GM10847 (cell line): ENCODE measurements around the gene ERMAP.

Experiments
- POLR2A ChIP-seq: IDR thresholded peaks from 2 replicates; pipeline ENCODE4 v1.6.1; 2011; ENCODE audit not compliant: insufficient read length; ENCODE audit errors: extremely low read depth

The ERMAP gene

DNA sequence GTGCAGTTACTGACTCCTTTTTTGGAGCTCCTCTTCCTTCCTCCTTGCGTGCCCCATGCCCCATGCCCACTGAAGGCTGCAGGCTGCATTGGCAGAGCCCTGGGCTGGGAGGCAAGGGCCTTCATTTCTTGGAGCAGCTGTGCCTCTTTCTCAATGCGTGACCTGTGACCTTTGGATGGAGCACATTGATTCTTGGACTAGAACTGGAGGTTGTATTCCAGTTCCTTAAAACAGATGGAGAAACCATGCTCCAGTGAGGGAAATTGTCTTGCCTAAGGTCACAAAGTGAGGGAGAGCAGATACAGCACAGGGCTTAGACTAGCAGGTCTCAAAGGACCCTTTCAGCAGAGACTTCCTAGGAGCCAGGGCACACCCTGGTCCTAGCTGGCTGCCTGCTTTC, 23.1 kb upstream of the ERMAP start:
- no peak for TF ChIP-seq POLR2A

DNA sequence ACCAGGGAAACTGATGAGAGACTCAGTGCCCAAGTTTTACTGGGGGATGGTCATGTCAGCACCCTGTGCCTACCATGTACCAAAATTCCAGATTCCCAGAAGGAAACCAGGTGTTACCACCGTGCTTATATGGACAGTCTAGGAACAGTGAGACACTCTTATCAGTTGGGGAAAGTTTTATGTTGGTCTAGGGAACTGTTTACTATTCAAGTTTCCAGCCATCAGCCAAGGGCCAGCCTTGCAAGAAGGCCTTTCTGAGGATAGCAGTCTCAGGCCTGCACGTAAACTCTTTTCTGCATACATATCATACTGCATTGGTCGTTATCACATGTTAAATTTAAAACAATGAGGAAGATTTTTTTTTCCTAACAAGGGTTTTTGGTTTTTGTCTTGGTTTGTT, 19.5 kb upstream of the ERMAP start:
- no peak for TF ChIP-seq POLR2A

DNA sequence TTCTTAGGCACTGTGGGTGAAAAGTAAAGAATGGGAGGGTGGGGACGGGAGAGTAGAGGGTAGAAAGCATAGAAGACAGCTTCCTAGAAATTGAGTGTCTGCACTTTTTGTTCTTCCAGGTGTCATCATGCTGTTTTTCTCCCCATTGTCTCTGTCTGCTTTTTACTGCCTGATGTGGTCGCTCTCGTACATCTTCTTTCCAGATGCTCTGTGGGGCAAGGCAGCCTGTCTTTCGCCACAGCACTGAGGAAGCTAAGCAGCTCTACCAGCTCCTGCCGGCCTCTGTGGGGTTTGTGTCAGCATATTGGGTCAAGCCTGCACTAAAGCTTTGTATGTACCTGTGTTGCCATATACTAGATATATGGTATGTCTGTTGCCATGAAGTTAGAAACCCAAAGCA, 18.9 kb upstream of the ERMAP start:
- TF ChIP-seq POLR2A, result no peak

DNA sequence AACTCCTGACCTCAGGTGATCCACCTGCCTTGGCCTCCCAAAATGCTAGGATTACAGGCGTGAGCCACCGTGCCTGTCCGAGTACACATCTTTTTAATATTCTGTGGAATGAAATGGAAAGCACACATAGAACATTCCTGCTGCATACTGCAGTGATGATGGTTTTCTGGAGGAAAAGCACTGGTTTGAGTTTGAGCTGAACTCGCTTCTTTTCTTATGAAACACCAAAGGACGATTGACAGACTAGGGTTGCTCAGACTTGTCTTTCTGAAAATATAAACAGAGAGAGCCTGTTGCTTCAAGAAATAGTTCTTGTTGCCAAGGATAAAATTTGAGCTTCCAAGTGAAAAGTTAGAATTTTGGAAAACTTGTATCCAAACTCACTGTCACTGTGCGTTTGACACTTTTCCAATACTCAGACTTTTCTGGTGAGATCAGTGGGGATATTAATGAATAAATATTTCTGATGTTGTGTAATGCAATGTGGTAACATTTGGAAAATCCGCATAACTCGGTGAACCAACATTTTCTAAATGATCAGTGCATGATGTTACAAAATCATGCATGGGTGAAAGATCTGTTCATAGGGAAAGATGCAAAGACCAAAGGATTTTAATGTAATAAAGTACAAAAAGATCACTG, 15.0 kb upstream of the ERMAP start:
- TF ChIP-seq POLR2A, result no peak

DNA sequence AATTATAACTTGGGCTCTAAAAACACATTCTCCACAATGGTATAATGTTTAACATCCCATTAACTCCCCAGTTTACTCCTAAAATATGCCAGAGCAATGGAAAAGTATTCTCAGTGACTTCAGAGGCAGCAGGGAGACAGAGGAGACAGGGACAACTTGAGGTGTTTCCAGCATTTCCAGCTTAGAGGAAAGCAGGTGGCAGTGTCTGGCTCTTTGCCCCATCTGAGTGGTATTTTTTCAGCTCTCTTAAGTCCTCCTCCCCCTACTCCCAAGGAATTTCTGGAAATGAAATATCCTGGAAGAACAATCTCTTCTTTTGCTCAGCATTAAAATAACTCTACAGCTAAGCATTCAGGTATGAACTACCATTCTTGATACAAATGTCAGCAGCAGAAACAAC, 10.8 kb upstream of the ERMAP start:
- TF ChIP-seq POLR2A, result no peak

DNA sequence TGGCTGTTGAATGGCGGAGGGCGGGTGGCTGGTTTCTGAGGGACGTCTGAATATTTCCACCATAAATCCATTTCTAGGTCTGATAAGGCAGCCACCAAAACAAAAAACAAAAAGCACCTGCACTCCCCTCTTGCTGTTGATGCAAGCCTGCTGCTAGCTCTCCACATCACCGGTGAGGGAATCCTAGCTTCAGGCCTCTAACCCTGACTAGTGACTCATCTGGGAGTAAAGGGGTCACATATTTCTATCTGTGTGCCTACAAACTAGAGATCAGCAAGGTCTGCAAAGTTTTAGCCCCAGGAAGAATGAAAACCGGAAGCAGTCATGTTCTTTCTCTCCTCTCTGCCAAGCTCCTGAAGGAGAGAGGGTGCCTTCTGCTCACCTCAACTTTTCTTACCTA, 10.3 kb upstream of the ERMAP start:
- no peak for TF ChIP-seq POLR2A

DNA sequence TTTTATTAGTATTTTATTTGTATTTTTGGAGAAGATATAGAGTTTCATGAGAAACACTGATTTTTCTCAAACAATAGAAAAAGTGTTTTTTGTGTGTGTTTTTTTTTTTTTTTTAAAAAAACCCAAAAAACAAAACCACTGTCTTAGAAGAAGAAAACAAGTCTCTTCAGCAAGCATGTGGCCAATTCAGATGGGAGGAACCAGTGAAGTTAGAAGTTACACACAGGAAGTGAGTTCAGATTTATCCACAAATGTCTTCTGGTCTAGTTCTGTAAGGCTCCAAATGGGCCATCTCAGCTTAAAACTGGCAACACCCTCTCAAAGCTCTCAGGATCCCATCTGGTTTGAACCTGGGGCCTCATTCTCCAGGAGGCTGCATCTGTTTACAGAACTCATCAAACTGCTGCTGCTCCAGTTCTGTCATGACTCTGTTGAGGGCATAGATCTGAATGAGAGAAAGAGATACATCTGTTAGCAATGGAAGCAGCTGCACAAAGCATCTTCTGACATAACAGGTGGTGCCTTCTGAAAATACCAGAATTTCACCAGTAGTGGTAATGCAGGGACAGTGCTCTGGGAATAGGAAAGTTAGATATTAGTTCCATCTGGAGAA, 9.8 kb upstream of the ERMAP start:
- no peak for TF ChIP-seq POLR2A

DNA sequence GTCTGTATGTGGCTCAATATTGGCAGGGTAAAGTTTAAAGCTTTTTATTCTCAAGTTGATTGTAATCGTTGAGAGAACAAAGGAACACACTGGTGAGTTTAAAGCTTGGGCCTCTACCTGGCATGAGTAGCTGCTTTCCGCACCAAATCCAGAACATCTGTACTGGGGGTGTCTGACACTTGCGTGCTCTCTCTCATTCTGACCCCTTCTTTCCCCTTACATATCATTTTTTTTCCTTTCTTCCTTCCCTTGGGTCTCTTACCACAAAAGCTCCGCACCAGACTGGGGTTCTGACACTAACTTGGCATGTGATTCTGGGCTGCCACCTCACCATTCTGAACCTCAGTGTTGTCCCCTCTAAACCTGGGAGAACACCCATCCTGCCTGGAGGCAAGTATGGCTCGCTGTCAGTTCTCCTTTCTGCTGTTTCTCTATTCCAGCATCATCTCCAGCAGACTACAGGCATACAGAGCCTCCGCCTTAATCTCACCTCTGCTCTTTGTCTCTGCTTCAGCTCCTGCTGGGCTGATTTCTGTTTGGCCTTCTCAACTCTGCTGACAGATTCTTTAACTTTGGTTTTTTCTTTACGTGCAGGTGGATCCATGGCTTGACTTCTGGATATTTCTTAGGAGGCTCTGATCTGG, 859 bp upstream of the ERMAP start:
- no peak for TF ChIP-seq POLR2A

DNA sequence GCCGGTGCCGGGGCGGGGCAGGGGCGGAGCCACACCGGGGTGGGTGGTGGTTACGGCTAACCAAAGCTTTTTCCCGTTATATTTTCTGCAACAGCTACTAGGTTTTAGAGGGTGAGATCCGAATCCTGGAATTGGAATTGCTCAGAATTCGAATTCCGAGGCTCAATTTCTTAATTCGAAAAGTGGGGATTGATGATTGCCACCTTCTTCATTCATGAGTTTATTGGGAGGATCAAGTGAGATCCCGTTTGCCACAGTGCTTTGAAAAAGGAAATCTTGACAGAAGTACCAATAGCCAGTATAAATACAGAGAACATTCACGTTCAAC, 482 bp downstream of the ERMAP start:
- no peak for TF ChIP-seq POLR2A

DNA sequence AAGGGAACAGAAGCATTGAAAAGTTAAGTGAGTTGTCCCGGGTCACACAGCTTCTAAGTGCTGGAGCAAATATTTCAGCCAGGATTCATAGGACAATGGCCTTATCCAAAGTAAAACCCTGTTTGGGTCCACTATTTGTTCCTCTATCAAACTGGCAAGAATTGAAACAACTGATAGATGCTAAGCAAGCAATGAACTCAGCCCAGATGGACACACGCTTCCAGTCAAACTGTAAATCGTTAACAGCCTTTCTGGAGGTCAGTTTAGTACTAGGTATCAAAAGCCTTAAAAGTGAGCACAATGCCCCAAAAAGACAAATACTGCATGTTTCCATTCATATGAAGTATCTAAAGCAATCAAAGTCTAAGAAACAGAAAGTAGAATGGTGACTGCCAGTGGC, 1.1 kb downstream of the ERMAP start:
- TF ChIP-seq POLR2A, result no peak

DNA sequence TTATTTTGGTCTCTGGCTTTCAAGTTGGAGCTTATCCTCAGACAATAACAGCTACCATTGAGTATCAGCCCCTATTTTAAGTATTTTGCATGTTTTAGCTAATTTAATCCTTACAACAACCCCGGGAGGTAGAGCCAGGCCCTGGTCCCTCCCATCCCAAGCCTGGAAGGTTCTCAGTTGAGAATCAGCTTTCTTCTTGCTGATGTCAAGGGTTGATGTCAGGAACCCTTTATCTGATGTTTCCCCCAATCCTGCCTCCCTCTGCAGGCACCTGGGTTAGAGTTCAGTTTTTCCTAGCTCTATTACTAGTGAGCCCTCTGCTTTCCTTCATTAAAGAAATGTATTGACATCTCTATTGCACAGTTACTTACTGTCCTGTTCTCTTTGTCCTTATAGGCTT, 3.9 kb downstream of the ERMAP start:
- no peak for TF ChIP-seq POLR2A

DNA sequence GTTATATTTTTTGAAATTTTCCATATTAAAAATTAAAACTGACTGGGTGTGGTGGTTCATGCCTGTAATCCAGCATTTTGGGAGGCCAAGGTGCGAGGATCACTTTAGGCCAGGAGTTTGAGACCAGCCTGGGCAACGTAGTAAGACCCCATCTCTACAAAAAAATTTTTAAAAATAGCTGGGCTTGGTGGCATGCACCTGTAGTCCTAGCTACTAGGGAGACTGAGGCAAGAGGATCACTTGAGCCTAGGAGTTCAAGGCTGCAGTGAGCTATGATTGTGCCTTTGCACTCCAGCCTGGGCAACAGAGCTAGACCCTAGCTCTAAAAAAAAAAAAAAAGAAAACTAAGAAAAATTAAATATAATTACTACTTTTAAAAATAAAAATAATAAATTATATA, 4.8 kb downstream of the ERMAP start:
- TF ChIP-seq POLR2A, result no peak

DNA sequence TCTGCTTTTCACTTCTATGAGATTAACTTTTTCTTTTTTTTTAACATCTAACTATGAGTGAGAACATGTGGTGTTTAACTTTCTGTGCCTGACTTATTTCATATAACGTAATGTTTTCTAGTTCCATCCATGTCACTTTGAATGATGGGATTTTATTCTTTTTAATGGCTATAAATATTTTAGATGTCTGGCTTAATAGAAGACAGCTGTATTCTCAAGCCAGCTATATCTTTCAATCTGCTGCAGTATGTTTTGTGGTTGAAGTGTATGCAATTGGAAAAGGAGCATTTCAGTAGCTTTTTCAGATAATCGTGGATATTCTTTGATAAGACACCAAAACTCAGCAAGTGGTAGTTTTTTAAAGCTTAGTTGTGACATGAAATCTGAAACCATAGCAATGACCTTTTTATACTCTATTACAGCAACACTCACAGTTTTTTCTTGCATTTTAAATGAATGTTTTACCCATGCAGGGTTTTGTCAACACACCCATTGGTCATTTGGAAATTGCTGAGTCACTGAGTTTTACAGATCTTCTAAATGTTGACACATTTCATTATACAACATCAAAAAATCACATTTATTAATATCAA, 6.0 kb downstream of the ERMAP start:
- TF ChIP-seq POLR2A, result no peak

DNA sequence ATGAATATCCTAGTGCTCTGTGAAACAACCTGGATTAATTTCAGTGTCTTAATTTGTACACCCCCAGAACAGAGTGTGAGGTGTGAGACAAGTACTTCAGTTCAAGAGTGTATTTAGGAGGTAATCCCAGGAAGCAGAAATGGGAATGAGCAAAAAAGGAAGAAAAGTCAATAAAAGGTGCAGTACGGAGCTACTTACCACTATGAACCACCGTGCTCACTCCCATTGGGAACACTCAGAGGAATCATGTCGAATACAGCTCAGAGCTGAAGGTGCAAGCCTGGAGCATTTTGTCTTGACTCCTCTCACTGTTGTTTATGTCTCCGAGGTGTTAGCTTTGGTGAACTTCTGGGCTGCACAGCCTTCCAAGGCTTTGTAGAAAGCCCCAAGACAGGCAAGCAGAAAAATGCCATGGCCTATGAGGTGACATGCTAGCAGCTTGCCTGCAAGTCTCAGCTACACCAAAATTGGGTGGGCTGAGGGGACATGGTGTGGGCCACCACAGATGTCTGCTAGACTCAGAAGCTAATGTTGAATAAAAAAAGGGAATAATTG, 7.6 kb downstream of the ERMAP start:
- no peak for TF ChIP-seq POLR2A

DNA sequence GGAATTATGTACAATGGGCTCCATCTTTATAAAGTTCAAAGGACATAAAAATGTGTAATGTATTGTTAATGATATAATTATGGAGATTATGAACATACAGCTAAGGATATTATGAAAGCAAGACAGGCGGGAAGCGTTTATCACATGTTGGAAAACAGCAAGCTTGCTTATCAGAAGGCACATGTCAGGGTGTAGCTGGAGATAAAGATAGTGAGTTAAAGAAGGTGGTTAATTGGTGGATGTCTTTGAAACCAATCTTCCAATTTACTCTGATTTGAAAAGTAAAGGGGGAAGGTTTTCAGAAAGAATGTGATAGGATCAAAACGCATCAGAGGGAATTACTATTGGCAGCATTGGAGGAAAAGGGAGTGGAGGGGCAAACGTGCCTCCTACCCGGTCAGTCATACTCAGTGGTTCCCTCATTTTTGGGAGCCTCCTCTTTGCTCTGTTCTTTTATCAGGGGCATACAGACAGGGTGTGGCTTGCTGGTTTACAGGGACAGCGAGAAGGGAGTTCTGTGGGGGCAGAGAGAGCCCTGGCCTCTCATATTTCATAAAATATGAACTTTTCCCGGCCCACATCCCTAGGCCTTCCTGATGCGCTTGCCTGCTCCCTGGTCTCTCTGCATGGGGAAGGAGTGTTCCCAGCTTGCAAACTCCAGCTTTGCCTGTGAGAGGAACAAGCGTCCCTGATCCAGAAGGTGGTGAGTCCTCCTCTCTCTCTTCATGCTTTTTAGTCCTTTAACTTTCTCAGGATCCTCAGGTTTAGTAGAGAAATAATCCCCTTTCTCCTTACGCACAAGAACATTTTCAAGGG, 8.3 kb downstream of the ERMAP start:
- TF ChIP-seq POLR2A, result no peak

DNA sequence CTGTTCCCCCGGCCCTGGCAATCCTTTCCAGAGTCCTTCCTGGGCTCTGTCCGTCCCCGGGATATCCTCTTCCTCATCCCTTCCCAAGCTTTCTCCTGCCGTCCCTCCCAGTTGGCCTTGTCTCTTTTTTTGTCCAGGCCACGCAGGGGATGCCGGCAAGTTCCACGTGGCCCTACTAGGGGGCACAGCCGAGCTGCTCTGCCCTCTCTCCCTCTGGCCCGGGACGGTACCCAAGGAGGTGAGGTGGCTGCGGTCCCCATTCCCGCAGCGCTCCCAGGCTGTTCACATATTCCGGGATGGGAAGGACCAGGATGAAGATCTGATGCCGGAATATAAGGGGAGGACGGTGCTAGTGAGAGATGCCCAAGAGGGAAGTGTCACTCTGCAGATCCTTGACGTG, 13.7 kb downstream of the ERMAP start:
- TF ChIP-seq POLR2A, result no peak

DNA sequence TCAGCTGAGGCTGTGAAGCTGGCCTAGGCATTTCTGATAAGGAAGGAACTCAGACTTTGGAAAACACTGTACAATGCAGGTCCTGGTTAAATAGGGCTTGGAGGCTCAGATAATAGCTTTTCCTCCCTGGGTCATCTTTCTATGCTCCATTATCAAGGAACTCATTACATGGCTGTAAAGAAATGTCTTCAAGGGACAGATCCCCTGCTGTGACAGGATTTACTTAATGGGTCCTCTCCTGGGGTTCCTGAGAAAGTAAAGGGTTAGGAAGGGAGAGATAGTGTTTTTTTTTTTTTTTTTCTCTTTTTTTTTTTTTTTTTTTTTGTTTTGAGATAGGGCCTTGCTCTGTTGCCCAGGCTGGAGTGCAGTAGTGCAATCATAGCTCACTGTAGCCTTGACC, 14.4 kb downstream of the ERMAP start:
- TF ChIP-seq POLR2A, result no peak
